C4-2B (cell line): ENCODE results near the gene BTRC.
"Not testable (repeated sequence)": the region's sequence is repeated elsewhere in the genome, so short reads cannot be mapped to it uniquely, and the experiment has no call there.

ENCODE experiments used
- CTCF ChIP-seq: fragments of 450-650 bp; conservative IDR thresholded peaks from 2 replicates; pipeline ENCODE4 v1.5.1; 2017; ENCODE audit warnings: mild to moderate bottlenecking
- ZFX ChIP-seq: fragments of 450-650 bp; IDR thresholded peaks from 2 replicates; pipeline ENCODE4 v1.6.1; 2017

- not testable (repeated sequence) for TF ChIP-seq CTCF, ZFX
Measured at GRCh38 chr10:101373993-101374392, 20.0 kb downstream of the BTRC start.
